GM21526 (cell line): Measurements from ENCODE around the gene CACNA1I.

Experiments used
- ATAC-seq: cut with Tn5 transposase; IDR thresholded peaks from one replicate; pipeline ENCODE4 v1.9.1; 2021; ENCODE audit warnings: moderate library complexity; ENCODE audit not compliant: unreplicated experiment, low FRiP score

The CACNA1I gene

GRCh38 chr22:39646398-39647063 lies 76.0 kb downstream of the CACNA1I start:
- no peak for ATAC-seq

- no peak for ATAC-seq
These were observed 77.5 kb downstream of the CACNA1I start for GRCh38 chr22:39647836-39648629.

- no peak for ATAC-seq
These were observed 78.0 kb downstream of the CACNA1I start for GRCh38 chr22:39648630-39648950.

- ATAC-seq = no peak
These were observed 79.0 kb downstream of the CACNA1I start for GRCh38 chr22:39649500-39650089.

GRCh38 chr22:39651053-39651996 lies 80.8 kb downstream of the CACNA1I start:
- no peak for ATAC-seq

GRCh38 chr22:39652990-39653786 lies 82.6 kb downstream of the CACNA1I start:
- ATAC-seq = no peak

GRCh38 chr22:39653787-39654077 lies 83.2 kb downstream of the CACNA1I start:
- ATAC-seq = no peak

- no peak for ATAC-seq
These were observed 83.8 kb downstream of the CACNA1I start for GRCh38 chr22:39654131-39654926.

GRCh38 chr22:39655004-39655579 lies 84.5 kb downstream of the CACNA1I start:
- no peak for ATAC-seq

- no peak for ATAC-seq
These were observed 85.3 kb downstream of the CACNA1I start for GRCh38 chr22:39655831-39656230.

- no peak for ATAC-seq
These were observed 86.2 kb downstream of the CACNA1I start for GRCh38 chr22:39656495-39657490.

GRCh38 chr22:39658367-39658766 lies 87.8 kb downstream of the CACNA1I start:
- ATAC-seq = no peak

GRCh38 chr22:39658806-39659463 lies 88.4 kb downstream of the CACNA1I start:
- ATAC-seq = no peak

GRCh38 chr22:39661501-39661841 lies 90.9 kb downstream of the CACNA1I start:
- no peak for ATAC-seq

- no peak for ATAC-seq
These were observed 91.5 kb downstream of the CACNA1I start for GRCh38 chr22:39661842-39662685.

GRCh38 chr22:39662686-39663052 lies 92.1 kb downstream of the CACNA1I start:
- ATAC-seq = no peak

- ATAC-seq = no peak
These were observed 93.2 kb downstream of the CACNA1I start for GRCh38 chr22:39663751-39664150.
